ENCODE measurements around the gene PDZD2.

- TF ChIP-seq EZH2 (IDR thresholded peaks at IDR 0.05): no peak
- TF ChIP-seq, protein P1, sequence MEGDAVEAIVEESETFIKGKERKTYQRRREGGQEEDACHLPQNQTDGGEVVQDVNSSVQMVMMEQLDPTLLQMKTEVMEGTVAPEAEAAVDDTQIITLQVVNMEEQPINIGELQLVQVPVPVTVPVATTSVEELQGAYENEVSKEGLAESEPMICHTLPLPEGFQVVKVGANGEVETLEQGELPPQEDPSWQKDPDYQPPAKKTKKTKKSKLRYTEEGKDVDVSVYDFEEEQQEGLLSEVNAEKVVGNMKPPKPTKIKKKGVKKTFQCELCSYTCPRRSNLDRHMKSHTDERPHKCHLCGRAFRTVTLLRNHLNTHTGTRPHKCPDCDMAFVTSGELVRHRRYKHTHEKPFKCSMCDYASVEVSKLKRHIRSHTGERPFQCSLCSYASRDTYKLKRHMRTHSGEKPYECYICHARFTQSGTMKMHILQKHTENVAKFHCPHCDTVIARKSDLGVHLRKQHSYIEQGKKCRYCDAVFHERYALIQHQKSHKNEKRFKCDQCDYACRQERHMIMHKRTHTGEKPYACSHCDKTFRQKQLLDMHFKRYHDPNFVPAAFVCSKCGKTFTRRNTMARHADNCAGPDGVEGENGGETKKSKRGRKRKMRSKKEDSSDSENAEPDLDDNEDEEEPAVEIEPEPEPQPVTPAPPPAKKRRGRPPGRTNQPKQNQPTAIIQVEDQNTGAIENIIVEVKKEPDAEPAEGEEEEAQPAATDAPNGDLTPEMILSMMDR (IDR thresholded peaks at IDR 0.05 in 2 of 3, conservative IDR thresholded peaks at IDR 0.05 in 1 of 3; ENCODE audit: borderline replicate concordance in 1 of 3, insufficient read depth in 1 of 3, low read depth in 2 of 3, low read length in 2 of 3): no peak
- no peak for TF ChIP-seq POLR2A (IDR thresholded peaks at IDR 0.05; ENCODE audit: borderline replicate concordance, extremely low read depth, insufficient read depth, insufficient read length)
- TF ChIP-seq, protein P2, sequence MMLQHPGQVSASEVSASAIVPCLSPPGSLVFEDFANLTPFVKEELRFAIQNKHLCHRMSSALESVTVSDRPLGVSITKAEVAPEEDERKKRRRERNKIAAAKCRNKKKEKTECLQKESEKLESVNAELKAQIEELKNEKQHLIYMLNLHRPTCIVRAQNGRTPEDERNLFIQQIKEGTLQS (IDR thresholded peaks at IDR 0.05): no peak
- no peak for TF ChIP-seq POLR2AphosphoS5 (IDR thresholded peaks at IDR 0.05; ENCODE audit: low read depth, low read length)
- no peak for TF ChIP-seq MAX (IDR thresholded peaks at IDR 0.05)
- no peak for TF ChIP-seq JUND (IDR thresholded peaks at IDR 0.05)
- TF ChIP-seq EZH2phosphoT487 (IDR thresholded peaks at IDR 0.05; ENCODE audit: borderline replicate concordance): no peak
- TF ChIP-seq RAD21 (IDR thresholded peaks at IDR 0.05; ENCODE audit: low read depth): no peak
- TF ChIP-seq CEBPB (IDR thresholded peaks at IDR 0.05; ENCODE audit: low read depth): no peak
- TF ChIP-seq YY1 (IDR thresholded peaks at IDR 0.05; ENCODE audit: extremely low read depth, insufficient replicate concordance, low read depth, low read length): no peak
- no peak for TF ChIP-seq SP1 (IDR thresholded peaks at IDR 0.05; ENCODE audit: low read depth)
- TF ChIP-seq EGR1 (IDR thresholded peaks at IDR 0.05; ENCODE audit: low read depth): no peak
- TF ChIP-seq, protein P3, sequence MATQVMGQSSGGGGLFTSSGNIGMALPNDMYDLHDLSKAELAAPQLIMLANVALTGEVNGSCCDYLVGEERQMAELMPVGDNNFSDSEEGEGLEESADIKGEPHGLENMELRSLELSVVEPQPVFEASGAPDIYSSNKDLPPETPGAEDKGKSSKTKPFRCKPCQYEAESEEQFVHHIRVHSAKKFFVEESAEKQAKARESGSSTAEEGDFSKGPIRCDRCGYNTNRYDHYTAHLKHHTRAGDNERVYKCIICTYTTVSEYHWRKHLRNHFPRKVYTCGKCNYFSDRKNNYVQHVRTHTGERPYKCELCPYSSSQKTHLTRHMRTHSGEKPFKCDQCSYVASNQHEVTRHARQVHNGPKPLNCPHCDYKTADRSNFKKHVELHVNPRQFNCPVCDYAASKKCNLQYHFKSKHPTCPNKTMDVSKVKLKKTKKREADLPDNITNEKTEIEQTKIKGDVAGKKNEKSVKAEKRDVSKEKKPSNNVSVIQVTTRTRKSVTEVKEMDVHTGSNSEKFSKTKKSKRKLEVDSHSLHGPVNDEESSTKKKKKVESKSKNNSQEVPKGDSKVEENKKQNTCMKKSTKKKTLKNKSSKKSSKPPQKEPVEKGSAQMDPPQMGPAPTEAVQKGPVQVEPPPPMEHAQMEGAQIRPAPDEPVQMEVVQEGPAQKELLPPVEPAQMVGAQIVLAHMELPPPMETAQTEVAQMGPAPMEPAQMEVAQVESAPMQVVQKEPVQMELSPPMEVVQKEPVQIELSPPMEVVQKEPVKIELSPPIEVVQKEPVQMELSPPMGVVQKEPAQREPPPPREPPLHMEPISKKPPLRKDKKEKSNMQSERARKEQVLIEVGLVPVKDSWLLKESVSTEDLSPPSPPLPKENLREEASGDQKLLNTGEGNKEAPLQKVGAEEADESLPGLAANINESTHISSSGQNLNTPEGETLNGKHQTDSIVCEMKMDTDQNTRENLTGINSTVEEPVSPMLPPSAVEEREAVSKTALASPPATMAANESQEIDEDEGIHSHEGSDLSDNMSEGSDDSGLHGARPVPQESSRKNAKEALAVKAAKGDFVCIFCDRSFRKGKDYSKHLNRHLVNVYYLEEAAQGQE (IDR thresholded peaks at IDR 0.05; ENCODE audit: low read depth): no peak
Measured at GRCh38 chr5:31890046-31890445, 251.1 kb downstream of the PDZD2 start.
